HG03565 (cell line): ENCODE results near the gene STRIP2.
"Not testable (repeated sequence)": the region's sequence is repeated elsewhere in the genome, so short reads cannot be mapped to it uniquely, and the experiment has no call there.

Source experiments
- ATAC-seq: cut with Tn5 transposase; IDR thresholded peaks from one replicate; pipeline ENCODE4 v1.9.1; 2021; ENCODE audit warnings: mild to moderate bottlenecking, moderate library complexity; ENCODE audit not compliant: unreplicated experiment

STRIP2 gene

GRCh38 chr7:129524405-129524804, 90.2 kb downstream of the STRIP2 start:
- ATAC-seq = not testable (repeated sequence)

GRCh38 chr7:129525225-129525862, 91.1 kb downstream of the STRIP2 start:
- no peak for ATAC-seq

- no peak for ATAC-seq
Measured at GRCh38 chr7:129529643-129530042, 95.4 kb downstream of the STRIP2 start.

- ATAC-seq = peak; percentile 69
Measured at GRCh38 chr7:129530795-129531391, 96.7 kb downstream of the STRIP2 start.

DNA sequence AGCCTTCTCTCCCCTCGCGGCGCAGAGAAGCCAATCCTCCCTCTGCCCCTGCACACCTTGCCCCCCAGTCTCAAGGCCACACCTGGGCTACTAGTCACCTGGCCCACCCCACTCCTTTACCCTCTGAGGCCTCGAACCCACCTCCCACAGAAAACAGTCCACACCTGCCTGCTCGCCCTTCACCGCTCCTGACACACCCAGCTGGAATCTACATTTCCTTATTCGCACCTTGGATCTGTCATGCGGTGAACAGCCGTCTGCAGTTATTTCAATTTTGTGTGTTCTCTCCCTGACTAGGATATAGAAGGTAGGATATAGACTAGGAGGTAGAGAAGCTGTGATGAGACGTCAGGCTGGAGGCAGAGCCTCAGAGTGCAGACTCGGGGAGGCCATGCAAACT, 97.5 kb downstream of the STRIP2 start:
- no peak for ATAC-seq

GRCh38 chr7:129532375-129532774, 98.1 kb downstream of the STRIP2 start:
- no peak for ATAC-seq

- not testable (repeated sequence) for ATAC-seq
Measured at GRCh38 chr7:129534558-129535274, 100.5 kb downstream of the STRIP2 start.

GRCh38 chr7:129535896-129536295, 101.7 kb downstream of the STRIP2 start:
- no peak for ATAC-seq

GRCh38 chr7:129536323-129536722, 102.1 kb downstream of the STRIP2 start:
- ATAC-seq = no peak
